Spleen (tissue), 11 donors: ENCODE data around the gene PHF3. TPM values are rescaled to one million over a fixed set of nuclear protein-coding genes. Genes with fewer than 3 reads are reported as not detected.

Source experiments
- polyA plus RNA-seq, 3 donors: library from polyadenylated mRNA; stranded (reverse); fragments of 200-250 nt; gene quantifications; one replicate each; pipeline ENCODE4 v1.2.1, GENCODE V29; 2013
- small RNA-seq, 4 donors: library from RNA; depleted of rRNA; stranded (forward); fragments of <200 nt; gene quantifications; one replicate each; pipeline ENCODE3, GENCODE V24; 2016
- total RNA-seq, 7 donors: library from RNA; depleted of rRNA in 3 of 7; stranded (reverse); fragments of >200 nt in 3 of 7; fragmentation: NEBNext Ultra II Directional in 4 of 7; extraction: Animal tissue kit (Norgen Biotek cat#: 25700) in 4 of 7; gene quantifications; one replicate each; pipeline versions ENCODE4 v1.1.0 to v1.2.1, GENCODE V29; 2016 to 2021
- donor health status: healthy with polysubstance abuse.
- donor health status: DM: no; HTN: no; CAD: no; lungs with moderate emphysema.
- donor health status: DM: no; HTN: no; CAD: no.
- donor health status: Bipolar disorder and iron deficiency.
- donor health status: healthy.
- donor health status: DM: no; HTN: no; CAD: no.
- donor health status: DM: yes; HTN: yes; CAD: no.

Gene PHF3
- total and polyA plus RNA-seq, 10 donors = 7.5 to 111 (median 71.8) TPM

Small RNA genes lying within 50 kb of the gene (small RNA-seq; reads per million reads assigned to genes)
- 0 reads per million in 4 donors for gene AL513043.1

Other genes starting within 250 kb of the PHF3 start
- gene PTP4A1, start 63.3 kb upstream of the PHF3 start, total RNA-seq = 10 to 100 TPM; 26.6 to 46.1 (median 29.7) TPM
- gene PTP4A1, start 63.3 kb upstream of the PHF3 start, polyA plus RNA-seq = 10 to 100 TPM in 2 of 3 donors, 1 to 10 TPM in 1; 6.8 to 14.5 (median 12.5) TPM